GM19463 (cell line): ENCODE data around the gene TTN.
A peak's percentile ranks its signal among the peaks of the same experiment; 100 is the strongest.
"Not testable (repeated sequence)": the region's sequence is repeated elsewhere in the genome, so short reads cannot be mapped to it uniquely, and the experiment has no call there.

Source experiments
- ATAC-seq: cut with Tn5 transposase; IDR thresholded peaks from one replicate; pipeline ENCODE4 v1.9.1; 2021; ENCODE audit warnings: mild to moderate bottlenecking, moderate library complexity; ENCODE audit not compliant: unreplicated experiment

The TTN gene

DNA sequence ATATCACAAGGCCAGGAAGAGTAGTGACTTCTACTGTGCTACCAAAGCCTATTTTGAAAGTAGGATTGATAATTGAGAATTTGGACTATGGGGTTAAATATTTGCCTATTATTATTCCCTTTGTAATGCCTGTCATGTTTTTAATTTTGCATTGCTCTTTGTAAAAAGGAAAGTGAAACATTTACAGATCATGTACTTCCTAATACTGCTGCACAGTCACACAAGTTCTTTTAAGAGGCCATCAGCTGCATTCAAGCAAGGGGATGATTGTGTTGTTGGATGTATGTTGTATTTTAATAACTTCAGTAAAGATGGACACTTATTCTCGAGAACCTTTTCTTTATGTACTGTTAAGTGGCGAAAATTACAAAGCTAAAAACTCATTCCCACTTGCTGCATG, 256.9 kb downstream of the TTN start:
- peak; percentile 58 for ATAC-seq

GRCh38 chr2:178542569-178542968, 264.7 kb downstream of the TTN start:
- ATAC-seq: no peak

- ATAC-seq: no peak
These were observed 265.1 kb downstream of the TTN start for GRCh38 chr2:178542161-178542560.

GRCh38 chr2:178536037-178536436, 271.2 kb downstream of the TTN start:
- no peak for ATAC-seq

- ATAC-seq: no peak
These were observed 276.1 kb downstream of the TTN start for GRCh38 chr2:178531168-178531567.

DNA sequence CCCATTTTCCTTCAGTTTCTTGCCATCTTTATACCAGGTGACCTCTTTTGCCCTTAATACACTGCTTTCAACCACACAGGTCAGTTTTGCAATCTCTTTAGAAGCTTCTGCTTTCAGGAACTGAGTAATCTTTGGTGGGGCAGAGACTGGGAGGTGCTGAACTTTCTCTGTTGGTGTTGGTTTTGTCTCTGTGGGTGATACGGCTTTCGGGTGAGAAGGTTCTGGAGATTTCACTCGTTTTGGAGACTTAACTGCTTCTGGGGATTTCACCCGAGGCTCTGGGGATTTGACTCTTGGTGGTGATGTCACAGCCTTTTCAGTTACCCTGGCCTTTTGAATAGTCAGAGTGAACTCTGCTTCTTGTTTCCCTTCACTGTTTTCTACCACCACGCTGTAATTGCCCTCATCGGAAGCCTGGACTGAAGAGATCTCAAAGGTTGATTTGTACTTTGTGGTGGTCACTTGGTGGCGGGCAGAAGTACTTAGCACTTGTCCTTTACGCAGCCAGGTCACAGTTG, 276.5 kb downstream of the TTN start:
- ATAC-seq: peak; percentile 91

DNA sequence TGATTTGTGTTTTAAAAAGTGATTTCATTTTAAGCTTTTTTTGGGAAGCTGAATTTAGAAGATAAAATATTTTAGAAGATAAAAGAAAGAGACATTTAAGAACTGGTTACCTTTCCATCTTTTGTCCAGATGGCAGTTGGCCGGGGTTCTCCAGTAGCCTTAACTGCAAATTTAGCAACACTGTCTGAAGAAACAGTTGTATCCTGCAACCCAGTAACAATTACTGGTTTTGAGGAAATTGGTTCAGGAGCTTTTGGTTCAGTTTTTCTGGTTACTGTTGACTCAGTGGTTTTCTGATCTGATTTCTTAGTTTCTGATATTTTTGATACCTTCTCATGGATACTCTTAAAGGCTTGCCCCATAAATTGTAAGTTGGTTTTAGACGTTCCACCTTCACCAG, 277.1 kb downstream of the TTN start:
- no peak for ATAC-seq

DNA sequence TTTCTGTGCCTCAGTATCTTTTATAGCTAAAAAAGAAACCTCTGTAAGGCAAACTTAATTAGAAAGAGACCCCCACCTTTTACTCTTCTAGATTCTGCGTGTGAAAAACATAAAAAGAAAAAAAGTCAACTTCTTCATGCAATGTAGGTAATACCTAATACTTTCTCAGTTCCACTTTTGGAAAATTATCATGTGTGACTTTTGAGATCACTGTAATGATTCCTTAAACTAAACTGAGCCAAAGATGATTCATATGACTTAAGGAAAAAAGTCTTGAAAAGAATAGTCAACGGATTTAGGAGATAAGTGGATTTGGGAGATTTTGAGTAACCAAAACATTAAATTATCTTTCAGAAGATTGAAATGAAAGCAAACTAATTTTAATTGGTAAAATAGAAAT, 278.0 kb downstream of the TTN start:
- ATAC-seq: no peak

GRCh38 chr2:178528647-178529046, 278.6 kb downstream of the TTN start:
- no peak for ATAC-seq

GRCh38 chr2:178527592-178527991, 279.6 kb downstream of the TTN start:
- no peak for ATAC-seq

DNA sequence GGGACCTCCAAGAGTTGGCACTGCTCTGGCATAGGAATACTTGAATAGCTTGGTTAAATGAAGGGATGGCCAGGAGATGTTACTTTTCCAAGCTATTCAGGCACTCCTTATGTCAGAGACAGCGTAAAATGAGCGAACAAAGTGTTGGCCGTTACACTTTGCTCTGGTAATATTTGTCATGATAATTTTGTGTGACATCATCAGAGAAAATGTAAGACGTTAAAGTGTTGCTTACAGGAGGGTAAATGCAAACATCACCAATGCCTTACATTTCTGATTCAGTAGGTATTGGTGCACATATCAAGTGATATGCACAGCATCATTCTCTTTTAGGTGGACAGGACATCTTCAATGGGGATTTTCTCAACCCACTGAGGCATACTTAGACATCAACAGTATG, 281.0 kb downstream of the TTN start:
- ATAC-seq: no peak

GRCh38 chr2:178525460-178525859, 281.8 kb downstream of the TTN start:
- not testable (repeated sequence) for ATAC-seq

- ATAC-seq: not testable (repeated sequence)
These were observed 282.2 kb downstream of the TTN start for GRCh38 chr2:178525010-178525409.

GRCh38 chr2:178523596-178524134, 283.6 kb downstream of the TTN start:
- peak; percentile 16 for ATAC-seq

- ATAC-seq: peak; percentile 95
These were observed 284.1 kb downstream of the TTN start for GRCh38 chr2:178522950-178523595.

- no peak for ATAC-seq
These were observed 285.7 kb downstream of the TTN start for GRCh38 chr2:178521304-178522150.

- no peak for ATAC-seq
These were observed 289.7 kb downstream of the TTN start for GRCh38 chr2:178517496-178517895.

DNA sequence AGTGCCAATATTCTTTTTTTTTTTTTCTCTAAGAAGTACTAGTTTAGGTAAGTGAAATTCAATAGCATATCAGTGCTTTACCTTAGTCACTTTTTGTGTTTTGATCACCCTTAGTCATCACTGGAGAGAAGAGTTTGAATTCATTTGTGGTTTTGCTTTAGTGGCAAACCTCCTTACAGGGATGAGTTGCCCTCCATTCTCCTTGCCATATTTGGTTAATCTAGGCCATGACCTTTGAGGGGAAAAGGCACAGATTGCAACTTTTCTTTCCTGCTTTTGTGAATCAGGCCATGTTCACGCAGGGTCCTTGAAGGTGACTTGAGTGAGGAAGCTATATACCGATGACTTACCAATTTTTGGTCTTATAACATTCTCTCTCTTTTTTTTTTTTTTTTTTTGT, 292.6 kb downstream of the TTN start:
- peak; percentile 88 for ATAC-seq

- ATAC-seq: no peak
These were observed 293.3 kb downstream of the TTN start for GRCh38 chr2:178513876-178514275.

GRCh38 chr2:178512484-178512883, 294.7 kb downstream of the TTN start:
- no peak for ATAC-seq

DNA sequence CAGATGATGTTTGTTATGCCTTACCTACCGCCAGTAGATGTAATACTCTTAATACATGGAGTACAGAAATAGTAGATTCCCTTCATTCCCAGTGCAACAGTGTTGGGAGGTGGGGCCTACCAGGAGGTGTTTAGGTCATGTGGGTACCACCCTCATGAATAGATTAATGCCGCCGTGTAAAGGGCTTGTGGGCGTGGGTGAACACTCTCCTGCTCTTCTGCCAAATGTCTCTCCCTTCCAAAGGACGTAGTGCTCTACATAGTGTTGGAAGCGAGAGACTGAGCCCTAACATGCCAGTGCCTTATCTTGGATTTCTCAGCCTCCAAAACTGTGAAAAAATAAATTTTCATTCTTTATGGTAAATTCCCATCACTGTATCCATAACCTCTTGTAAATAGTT, 296.8 kb downstream of the TTN start:
- ATAC-seq: no peak

DNA sequence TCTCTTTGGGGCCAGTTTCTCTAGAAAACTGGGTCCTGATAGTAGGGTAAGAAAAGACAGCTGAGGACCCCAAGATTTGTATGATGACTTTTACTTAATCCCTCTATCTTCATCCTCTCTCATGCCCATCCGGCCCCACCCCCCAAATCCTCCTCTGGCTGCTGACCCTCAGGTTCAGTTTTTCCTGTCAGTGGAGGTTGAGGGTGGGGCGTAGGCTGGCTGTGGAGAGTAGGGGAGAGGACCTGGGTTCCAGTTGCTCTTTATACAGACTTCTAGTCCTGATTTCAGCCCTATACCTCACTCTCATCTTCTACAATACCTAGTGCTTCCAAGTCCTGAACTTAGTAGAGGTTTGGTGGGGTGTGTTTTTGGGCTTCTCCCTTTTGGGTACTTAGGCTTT, 298.6 kb downstream of the TTN start:
- no peak for ATAC-seq
